HCT116 (cell line): ENCODE results near the gene ENTR1. TPM values are rescaled to one million over a fixed set of nuclear protein-coding genes. Genes with fewer than 3 reads are reported as not detected.

ENCODE experiments used
- ATAC-seq: fragments of 200-7000 bp; cut with Tn5 transposase; 2 replicates; pipeline ENCODE4 v1.9.1; 2020; ENCODE audit warnings: mild to moderate bottlenecking, moderate library complexity
- BruUV-seq: library from RNA; stranded (reverse); fragments of 400-500 nt; replicated peaks from 2 replicates; lab custom pipeline; 2021; lab: Mats Ljungman, UMichigan
- CTCF ChIA-PET: fragments of 300-600 bp; sonication (Branson Sonifier 250); formaldehyde crosslinking; loops from one replicate; lab custom pipeline; 2021; ENCODE audit warnings: antibody characterized with exemption; lab: Charles Lee
- POLR2A ChIA-PET: fragments of 300-600, 350-600 bp; sonication (Branson Sonifier 250); formaldehyde crosslinking; loops from one replicate; lab custom pipeline; 2021; ENCODE audit warnings: antibody characterized with exemption; lab: Charles Lee
- RAD21 ChIA-PET, 2 experiments: fragments of 300-600 bp; sonication (Branson Sonifier 250); formaldehyde crosslinking; loops; one replicate each; lab custom pipeline; 2023; ENCODE audit warnings: low total read pairs in 2 of 2; ENCODE audit not compliant: uncharacterized antibody in 2 of 2, unreplicated experiment in 2 of 2, low non-redundant PET in 1 of 2; lab: Charles Lee
- DNase-seq: peaks from one replicate; pipeline ENCODE4 v3.0.0-alpha.2; 2010; ENCODE audit warnings: low read depth, low spot score
- H2AFZ ChIP-seq: fragments of 200-600 bp; shearing (Covaris generic), sonication (generic); 2 replicates; pipeline ENCODE4 v1.6.1; 2017; ENCODE audit warnings: low read depth, mixed run types, mixed read lengths, antibody characterized with exemption, low read length; ENCODE audit not compliant: poor library complexity, severe bottlenecking
- H3K27ac ChIP-seq: 2 replicates; pipeline ENCODE4 v1.5.1; 2012; ENCODE audit warnings: low read depth, low read length
- H3K27me3 ChIP-seq: fragments of 200-600 bp; sonication (generic); 2 replicates; pipeline ENCODE4 v1.6.1; 2016; ENCODE audit warnings: mixed run types, low read length, mixed read lengths; ENCODE audit not compliant: insufficient read depth
- H3K36me3 ChIP-seq, 2 experiments: fragments of 200-500 bp in 1 of 2; fragments of 200-600 bp in 1 of 2; sonication (Bioruptor generic) in 1 of 2; sonication (generic) in 1 of 2; 2 replicates each; pipeline versions ENCODE4 v1.5.1 to v1.6.1; 2014 to 2016; ENCODE audit warnings: low read length in 2 of 2, inconsistent platforms in 1 of 2, mixed read lengths in 1 of 2, mixed run types in 1 of 2; ENCODE audit not compliant: insufficient read depth in 2 of 2, control insufficient read depth in 1 of 2
- H3K4me1 ChIP-seq, 2 experiments: fragments of 200-600 bp in 1 of 2; sonication (generic) in 1 of 2; 2 replicates each; pipeline versions ENCODE4 v1.5.1 to v1.6.1; 2012 to 2017; ENCODE audit warnings: low read length in 2 of 2, inconsistent platforms in 1 of 2, mild to moderate bottlenecking in 1 of 2, mixed read lengths in 1 of 2, mixed run types in 1 of 2, moderate library complexity in 1 of 2; ENCODE audit not compliant: insufficient read depth in 2 of 2, control insufficient read depth in 1 of 2
- H3K4me2 ChIP-seq: fragments of 200-600 bp; sonication (generic); 2 replicates; pipeline ENCODE4 v1.6.1; 2017; ENCODE audit warnings: mixed run types, low read length, mixed read lengths
- H3K4me3 ChIP-seq, 2 experiments: fragments of 200-600 bp in 1 of 2; sonication (generic) in 1 of 2; replicated peaks in 1 of 2; 2 replicates each; pipeline ENCODE4 v1.5.1; 2011 to 2016; ENCODE audit warnings: low read length in 2 of 2, control low read depth in 1 of 2, low read depth in 1 of 2, mild to moderate bottlenecking in 1 of 2, mixed read lengths in 1 of 2, mixed run types in 1 of 2
- H3K79me2 ChIP-seq: fragments of 200-600 bp; sonication (generic); 2 replicates; pipeline ENCODE4 v1.6.1; 2017; ENCODE audit warnings: mild to moderate bottlenecking, mixed run types, low read length, moderate library complexity, mixed read lengths; ENCODE audit not compliant: insufficient read depth
- H3K9ac ChIP-seq: fragments of 200-600 bp; sonication (generic); 2 replicates; pipeline ENCODE4 v1.6.1; 2016; ENCODE audit warnings: low read length, mixed read lengths
- H3K9me2 ChIP-seq: fragments of 200-600 bp; sonication (generic), shearing (Covaris generic); 2 replicates; pipeline ENCODE4 v1.6.1; 2017; ENCODE audit warnings: mixed run types, mild to moderate bottlenecking, moderate library complexity; ENCODE audit not compliant: insufficient read depth
- H3K9me3 ChIP-seq, 2 experiments: fragments of 200-500 bp in 1 of 2; fragments of 200-600 bp in 1 of 2; sonication (Bioruptor generic) in 1 of 2; sonication (generic) in 1 of 2; 2 replicates each; pipeline ENCODE4 v1.6.1; 2014 to 2017; ENCODE audit warnings: low read length in 2 of 2, mixed read lengths in 2 of 2, inconsistent platforms in 1 of 2, low read depth in 1 of 2, mild to moderate bottlenecking in 1 of 2, mixed run types in 1 of 2, moderate library complexity in 1 of 2; ENCODE audit not compliant: control insufficient read depth in 1 of 2, insufficient read depth in 1 of 2
- H4K20me1 ChIP-seq: fragments of 200-600 bp; sonication (generic), shearing (Covaris generic); 2 replicates; pipeline ENCODE4 v1.6.1; 2017; ENCODE audit warnings: mixed run types, mild to moderate bottlenecking, moderate library complexity; ENCODE audit not compliant: insufficient read depth
- CEBPB ChIP-seq: IDR thresholded peaks from 2 replicates; pipeline ENCODE4 v1.6.1; 2012; ENCODE audit warnings: low read depth
- CTCF ChIP-seq, 3 experiments: fragments of 200-600 bp in 1 of 3; sonication (generic) in 1 of 3; IDR thresholded peaks in 2 of 3; conservative IDR thresholded peaks in 1 of 3; 2 replicates each; pipeline ENCODE4 v1.5.1; 2012 to 2017; ENCODE audit warnings: low read depth in 2 of 3, low read length in 2 of 3, antibody characterized with exemption in 1 of 3, borderline replicate concordance in 1 of 3, control low read depth in 1 of 3, mild to moderate bottlenecking in 1 of 3, mixed read lengths in 1 of 3, mixed run types in 1 of 3, moderate library complexity in 1 of 3; ENCODE audit not compliant: insufficient read depth in 1 of 3
- EGR1 ChIP-seq: IDR thresholded peaks from 2 replicates; pipeline ENCODE4 v1.6.1; 2012; ENCODE audit warnings: low read depth
- ELF1 ChIP-seq: IDR thresholded peaks from 2 replicates; pipeline ENCODE4 v1.6.1; 2012; ENCODE audit warnings: low read depth, borderline replicate concordance
- EZH2 ChIP-seq: fragments of 200-600 bp; sonication (generic); IDR thresholded peaks from 2 replicates; pipeline ENCODE4 v1.6.1; 2017; ENCODE audit warnings: antibody characterized with exemption, mixed run types
- FOSL1 ChIP-seq: IDR thresholded peaks from 2 replicates; pipeline ENCODE4 v1.6.1; 2012; ENCODE audit warnings: low read depth
- JUND ChIP-seq: IDR thresholded peaks from 2 replicates; pipeline ENCODE4 v1.6.1; 2012
- MAX ChIP-seq: IDR thresholded peaks from 2 replicates; pipeline ENCODE4 v1.6.1; 2012
- POLR2A ChIP-seq: IDR thresholded peaks from 2 replicates; pipeline ENCODE4 v1.7.0; 2011; ENCODE audit warnings: borderline replicate concordance; ENCODE audit not compliant: insufficient read depth, insufficient read length; ENCODE audit errors: extremely low read depth
- SIN3A ChIP-seq: IDR thresholded peaks from 2 replicates; pipeline ENCODE4 v1.6.1; 2012; ENCODE audit warnings: low read depth
- SRF ChIP-seq: IDR thresholded peaks from 2 replicates; pipeline ENCODE4 v1.6.1; 2012; ENCODE audit warnings: low read depth
- ZFX ChIP-seq: fragments of 450-650 bp; IDR thresholded peaks from 2 replicates; pipeline ENCODE4 v1.6.1; 2017
- intact Hi-C: fragments of 100-400 bp; cut with micrococcal nuclease; formaldehyde crosslinking; loops from 2 replicates; pipeline ENCODE4 v1.10.0; 2022
- total RNA-seq: library from RNA; stranded (reverse); gene quantifications from one replicate; pipeline ENCODE4 v1.2.1, GENCODE V29; 2021; ENCODE audit not compliant: unreplicated experiment
- TF ChIP-seq, protein P1 (sequence below): IDR thresholded peaks from 2 replicates; pipeline ENCODE4 v1.6.1; 2011; ENCODE audit warnings: mild to moderate bottlenecking, low read length, moderate library complexity; ENCODE audit not compliant: insufficient replicate concordance; ENCODE audit errors: extremely low read depth
- TF ChIP-seq, protein P2 (sequence below): IDR thresholded peaks from 2 replicates; pipeline ENCODE4 v1.6.1; 2012

ENTR1 gene
- total RNA-seq, 1 experiment from 2014 or later, result 119 TPM

DNA sequence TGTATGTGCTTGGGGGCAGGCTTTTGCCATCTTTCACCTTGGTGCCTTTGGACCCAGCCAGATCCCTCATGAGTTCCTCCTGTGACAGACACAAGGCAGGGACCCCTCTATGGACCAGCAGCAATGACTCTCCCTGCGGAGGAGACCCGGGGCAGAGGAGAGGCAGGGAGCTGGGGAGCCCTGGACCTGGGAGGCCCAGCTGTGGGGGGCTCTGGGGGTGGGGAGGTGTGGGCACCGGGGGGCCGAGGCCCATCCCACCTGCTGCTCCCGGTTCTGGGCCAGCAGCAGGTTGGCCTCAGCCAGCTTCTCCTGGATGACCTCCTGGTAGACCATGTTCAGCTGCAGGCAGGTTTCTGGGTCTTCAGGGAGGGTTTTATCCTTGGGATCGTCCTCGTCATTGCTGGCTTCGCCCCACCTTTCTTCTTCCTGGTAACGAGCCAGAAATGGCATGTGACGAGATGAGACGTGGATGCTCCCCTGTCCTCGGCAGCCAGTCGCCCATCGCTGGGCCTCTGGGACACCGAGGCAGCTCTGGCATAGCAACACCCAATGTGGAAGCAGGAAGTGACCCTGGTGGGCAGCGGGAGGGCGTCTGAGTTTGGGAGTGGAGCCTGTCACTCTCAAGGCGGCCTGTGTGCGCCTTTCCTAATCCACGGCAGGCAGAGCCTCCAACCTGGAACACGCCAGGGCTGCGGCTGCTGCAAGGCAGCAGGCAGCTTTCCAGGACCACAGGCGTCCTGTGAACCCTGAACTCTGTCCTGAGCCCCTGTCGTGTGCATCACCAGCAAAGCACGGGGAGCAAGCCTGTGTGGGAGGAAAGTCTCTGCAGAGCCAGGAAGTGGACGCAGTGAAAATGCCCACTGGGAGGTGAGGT is 14.8 kb downstream of the ENTR1 start:
- Histone ChIP-seq H3K27ac (no peak overlapping the region), H3K4me3 (no peak overlapping the region), H2AFZ (no peak overlapping the region), H3K79me2 (peaks cover 60% of the 10 kb centered on the region), H3K9me3 (no peaks in the 10 kb centered on the region), H3K4me1 (peaks cover 7 to 14% of the 10 kb centered on the region in 2 experiments), H4K20me1 (no peaks in the 10 kb centered on the region), H3K36me3 (peaks cover 44 to 61% of the 10 kb centered on the region in 2 experiments), H3K9ac (no peak overlapping the region), H3K9me2 (no peaks in the 10 kb centered on the region), H3K4me2 (no peak overlapping the region), H3K27me3 (no peaks in the 10 kb centered on the region)
- ChIA-PET POLR2A (no interaction called here), CTCF (no interaction called here), RAD21 (no interaction called here)
- ATAC-seq (no peak), DNase-seq (no peak)
- intact Hi-C loops, result no loop called here
- no peak for TF ChIP-seq CEBPB
- TF ChIP-seq, protein P1, sequence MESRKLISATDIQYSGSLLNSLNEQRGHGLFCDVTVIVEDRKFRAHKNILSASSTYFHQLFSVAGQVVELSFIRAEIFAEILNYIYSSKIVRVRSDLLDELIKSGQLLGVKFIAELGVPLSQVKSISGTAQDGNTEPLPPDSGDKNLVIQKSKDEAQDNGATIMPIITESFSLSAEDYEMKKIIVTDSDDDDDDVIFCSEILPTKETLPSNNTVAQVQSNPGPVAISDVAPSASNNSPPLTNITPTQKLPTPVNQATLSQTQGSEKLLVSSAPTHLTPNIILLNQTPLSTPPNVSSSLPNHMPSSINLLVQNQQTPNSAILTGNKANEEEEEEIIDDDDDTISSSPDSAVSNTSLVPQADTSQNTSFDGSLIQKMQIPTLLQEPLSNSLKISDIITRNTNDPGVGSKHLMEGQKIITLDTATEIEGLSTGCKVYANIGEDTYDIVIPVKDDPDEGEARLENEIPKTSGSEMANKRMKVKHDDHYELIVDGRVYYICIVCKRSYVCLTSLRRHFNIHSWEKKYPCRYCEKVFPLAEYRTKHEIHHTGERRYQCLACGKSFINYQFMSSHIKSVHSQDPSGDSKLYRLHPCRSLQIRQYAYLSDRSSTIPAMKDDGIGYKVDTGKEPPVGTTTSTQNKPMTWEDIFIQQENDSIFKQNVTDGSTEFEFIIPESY, result no peak
- TF ChIP-seq, protein P2, sequence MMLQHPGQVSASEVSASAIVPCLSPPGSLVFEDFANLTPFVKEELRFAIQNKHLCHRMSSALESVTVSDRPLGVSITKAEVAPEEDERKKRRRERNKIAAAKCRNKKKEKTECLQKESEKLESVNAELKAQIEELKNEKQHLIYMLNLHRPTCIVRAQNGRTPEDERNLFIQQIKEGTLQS, result no peak
- no peak for TF ChIP-seq EGR1
- TF ChIP-seq SRF, result no peak
- TF ChIP-seq EZH2, result no peak
- no peak for TF ChIP-seq ZFX
- no peak for TF ChIP-seq CTCF (IDR thresholded peaks at IDR 0.05 in 2 of 3, conservative IDR thresholded peaks at IDR 0.05 in 1 of 3; ENCODE audit: borderline replicate concordance in 1 of 3, insufficient read depth in 1 of 3, low read depth in 2 of 3, low read length in 2 of 3)
- no peak for TF ChIP-seq FOSL1
- TF ChIP-seq POLR2A, result no peak
- TF ChIP-seq ELF1, result no peak
- no peak for TF ChIP-seq MAX
- TF ChIP-seq SIN3A, result no peak
- TF ChIP-seq JUND, result no peak
- BruUV-seq, result no TSS peak
